PFSK-1 (cell line): ENCODE measurements around the gene FBXL12.

Experiments used
- FOXP2 ChIP-seq: optimal IDR thresholded peaks from 2 replicates; pipeline ENCODE3; 2011; ENCODE audit warnings: borderline replicate concordance, control low read depth, inconsistent platforms; ENCODE audit not compliant: insufficient read depth; ENCODE audit errors: extremely low read length, extremely low read depth
- POLR2AphosphoS5 ChIP-seq: IDR thresholded peaks from 2 replicates; pipeline ENCODE4 v1.6.1; 2012; ENCODE audit warnings: low read depth, mild to moderate bottlenecking, control low read depth, low read length, moderate library complexity
- SIN3A ChIP-seq: IDR thresholded peaks from 2 replicates; pipeline ENCODE4 v1.6.1; 2012; ENCODE audit warnings: mild to moderate bottlenecking, low read length, moderate library complexity, borderline replicate concordance; ENCODE audit not compliant: insufficient read depth
- TAF1 ChIP-seq: IDR thresholded peaks from 2 replicates; pipeline ENCODE4 v1.6.1; 2012; ENCODE audit warnings: low read length, control low read depth, borderline replicate concordance; ENCODE audit not compliant: insufficient read depth

GRCh38 chr19:9838324-9838723 is 19.4 kb upstream of the FBXL12 start:
- TF ChIP-seq SIN3A (no peak), POLR2AphosphoS5 (no peak), FOXP2 (no peak), TAF1 (no peak)
